GM03348 (cell line): ENCODE measurements around the gene ZNF584.

Experiments
- DNase-seq: peaks from one replicate; pipeline ENCODE4 v3.0.0; 2012; ENCODE audit warnings: low spot score

Gene ZNF584

DNA sequence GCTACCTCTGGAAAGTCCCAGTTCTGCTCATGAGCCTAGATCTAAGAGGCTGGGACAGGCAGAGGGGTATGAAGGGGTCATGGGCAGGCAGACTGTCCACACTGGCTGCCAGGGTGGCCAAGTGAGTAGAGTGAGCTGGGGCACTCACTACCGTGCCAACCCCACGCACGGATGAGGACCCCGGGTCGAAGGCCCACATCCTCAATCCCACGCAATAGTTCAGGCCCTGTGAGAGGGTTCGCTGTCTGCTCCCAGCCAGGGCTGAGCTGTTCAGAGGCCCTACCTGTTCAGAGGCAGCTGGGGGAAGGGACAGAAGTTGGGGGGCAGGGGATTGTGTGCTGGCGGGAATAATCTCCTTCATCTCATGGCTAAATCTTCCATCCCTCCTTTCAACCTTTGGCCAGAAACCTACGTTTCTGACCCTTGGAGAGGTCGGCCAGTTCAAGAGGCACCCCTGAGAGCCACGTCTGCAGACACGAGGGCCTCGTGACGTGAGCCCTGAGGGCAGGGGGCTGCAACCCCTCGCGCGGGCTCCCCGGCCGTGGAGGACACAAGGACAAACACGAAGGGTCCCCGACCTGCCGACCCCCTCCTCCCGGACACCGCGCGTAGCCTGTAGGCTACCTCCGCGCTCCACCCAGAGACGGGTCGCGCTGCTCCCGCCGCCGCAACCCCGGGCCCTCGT lies 22.4 kb upstream of the ZNF584 start:
- DNase-seq: no peak

DNA sequence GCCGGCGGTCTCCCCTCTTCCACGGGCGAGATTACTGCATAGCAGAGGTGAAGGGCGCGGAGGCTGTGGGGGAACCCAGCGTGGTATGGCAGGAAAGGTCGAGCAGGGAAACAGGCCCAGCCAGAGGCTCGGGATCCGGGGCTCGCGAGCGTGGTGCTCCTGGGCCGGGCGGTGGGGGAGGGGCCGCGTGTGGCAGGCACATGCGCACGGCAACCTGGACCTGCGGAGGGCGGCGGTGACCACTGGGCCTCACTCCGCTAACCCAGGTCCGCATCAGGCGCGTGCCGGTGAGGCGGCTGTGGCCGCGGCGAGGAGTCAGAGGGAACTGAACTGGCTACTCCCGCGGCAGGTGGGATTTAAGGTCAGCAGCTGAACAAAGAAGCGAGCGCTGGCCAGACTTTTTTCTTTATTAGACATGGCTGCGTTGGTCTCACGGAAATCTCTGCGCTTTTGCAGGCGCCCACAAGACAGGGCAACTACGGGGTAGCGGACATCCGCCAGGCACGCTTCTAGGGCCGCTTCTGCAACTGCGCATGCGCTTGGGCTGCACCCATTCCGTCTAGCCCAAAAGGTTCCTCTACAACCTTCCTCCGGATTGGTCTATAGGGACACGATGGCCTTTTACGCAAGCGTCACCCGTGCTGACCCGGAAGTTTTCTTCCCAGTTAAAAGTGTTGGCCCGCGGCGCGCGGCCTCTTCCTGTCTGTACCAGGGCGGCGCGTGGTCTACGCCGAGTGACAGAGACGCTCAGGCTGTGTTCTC lies 21.7 kb upstream of the ZNF584 start, which contains the start of gene RPS5:
RPS5 (plus strand) TSS at position 694 of the 762 bp plus-strand sequence. CDS start 869 bp downstream, outside the sequence.
- DNase-seq: peak; percentile 99

DNA sequence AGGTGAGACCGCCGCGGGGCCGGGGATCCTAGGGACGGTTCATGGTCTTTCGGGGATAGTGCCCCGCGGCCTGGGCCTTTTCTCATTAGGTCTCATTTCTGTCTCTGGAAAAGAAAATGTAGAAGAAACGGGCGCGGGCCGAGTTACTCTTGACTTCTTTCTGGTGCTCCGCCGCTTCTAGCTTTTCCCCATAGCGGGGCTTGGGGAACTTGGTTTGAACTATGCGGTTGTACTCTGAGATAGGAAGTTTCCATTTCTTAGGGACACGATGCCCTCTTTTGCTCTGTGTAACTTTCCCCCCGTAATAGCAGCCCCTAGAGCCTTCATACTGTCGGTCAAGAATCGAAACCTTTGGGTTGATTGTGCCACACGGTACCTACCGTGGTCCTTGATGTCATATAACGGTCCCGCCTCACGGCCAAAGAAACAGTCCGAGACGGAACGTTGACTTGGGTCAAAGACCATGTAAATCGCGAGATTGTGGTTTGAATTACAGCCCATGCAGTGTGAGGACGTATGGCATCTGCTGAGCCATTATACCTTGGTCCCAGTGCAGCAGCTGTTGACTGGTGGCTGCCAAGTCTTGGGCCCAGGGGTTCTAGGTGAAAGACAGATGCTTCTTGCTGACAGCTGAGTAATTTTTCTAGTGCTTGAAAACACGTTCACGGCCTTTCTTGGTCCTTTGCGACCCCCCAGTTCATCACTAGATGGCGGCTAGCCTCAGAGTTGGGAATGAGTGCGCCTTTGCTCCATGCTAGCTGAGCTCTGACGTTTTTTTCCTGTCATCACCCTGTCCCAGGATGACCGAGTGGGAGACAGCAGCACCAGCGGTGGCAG lies 20.9 kb upstream of the ZNF584 start:
- no peak for DNase-seq

DNA sequence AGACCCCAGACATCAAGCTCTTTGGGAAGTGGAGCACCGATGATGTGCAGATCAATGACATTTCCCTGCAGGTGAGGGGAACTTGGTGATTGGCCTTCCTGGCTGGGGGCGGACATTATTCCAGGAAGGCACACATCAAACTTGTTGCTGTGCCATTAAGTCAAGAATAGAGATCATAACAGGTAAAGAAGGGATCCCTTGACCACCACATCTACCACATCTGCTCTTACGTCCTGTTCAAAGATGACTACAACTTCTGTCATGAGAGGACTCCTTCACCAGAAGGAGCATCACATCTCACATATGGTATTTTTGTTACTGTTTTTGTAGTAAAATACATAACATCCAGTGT lies 20.3 kb upstream of the ZNF584 start:
- DNase-seq: no peak

DNA sequence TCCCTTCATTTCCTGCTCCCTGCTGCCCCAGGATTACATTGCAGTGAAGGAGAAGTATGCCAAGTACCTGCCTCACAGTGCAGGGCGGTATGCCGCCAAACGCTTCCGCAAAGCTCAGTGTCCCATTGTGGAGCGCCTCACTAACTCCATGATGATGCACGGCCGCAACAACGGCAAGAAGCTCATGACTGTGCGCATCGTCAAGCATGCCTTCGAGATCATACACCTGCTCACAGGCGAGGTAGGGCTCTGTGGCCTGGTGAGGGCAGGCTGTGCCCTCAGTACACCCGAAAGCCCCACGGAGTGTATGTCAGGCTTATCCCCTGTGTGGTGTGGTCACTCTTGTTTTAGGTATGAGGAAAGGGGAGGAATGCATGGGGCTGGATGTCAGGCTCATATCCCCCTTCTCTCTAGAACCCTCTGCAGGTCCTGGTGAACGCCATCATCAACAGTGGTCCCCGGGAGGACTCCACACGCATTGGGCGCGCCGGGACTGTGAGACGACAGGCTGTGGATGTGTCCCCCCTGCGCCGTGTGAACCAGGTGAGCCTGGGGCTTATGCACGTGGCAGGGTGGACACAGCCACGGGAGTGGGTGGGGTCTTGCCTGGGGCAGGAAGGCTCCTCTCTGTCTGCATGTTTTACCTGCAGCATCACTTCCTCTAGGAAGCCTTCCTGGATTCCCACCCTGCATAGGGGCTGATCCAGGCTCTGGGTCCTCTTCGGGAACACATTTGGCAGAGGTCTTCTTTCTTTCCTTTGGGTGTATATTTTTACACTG lies 15.3 kb upstream of the ZNF584 start:
- DNase-seq: no peak

DNA sequence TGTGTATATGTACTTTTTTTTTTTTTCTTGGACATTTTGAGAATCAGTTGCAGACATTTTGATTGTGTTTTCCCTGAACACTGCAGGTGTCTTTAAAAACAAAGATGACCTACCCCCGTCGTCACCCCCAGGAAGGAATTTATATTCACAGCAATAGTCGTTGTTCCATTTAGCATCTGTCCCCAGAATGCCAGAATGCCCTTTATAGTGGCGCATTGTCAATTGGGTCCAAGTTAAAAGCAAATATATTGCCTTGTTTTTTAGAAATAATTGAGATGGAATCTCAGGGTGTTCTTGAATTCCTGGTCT lies 14.8 kb upstream of the ZNF584 start:
- DNase-seq: no peak

DNA sequence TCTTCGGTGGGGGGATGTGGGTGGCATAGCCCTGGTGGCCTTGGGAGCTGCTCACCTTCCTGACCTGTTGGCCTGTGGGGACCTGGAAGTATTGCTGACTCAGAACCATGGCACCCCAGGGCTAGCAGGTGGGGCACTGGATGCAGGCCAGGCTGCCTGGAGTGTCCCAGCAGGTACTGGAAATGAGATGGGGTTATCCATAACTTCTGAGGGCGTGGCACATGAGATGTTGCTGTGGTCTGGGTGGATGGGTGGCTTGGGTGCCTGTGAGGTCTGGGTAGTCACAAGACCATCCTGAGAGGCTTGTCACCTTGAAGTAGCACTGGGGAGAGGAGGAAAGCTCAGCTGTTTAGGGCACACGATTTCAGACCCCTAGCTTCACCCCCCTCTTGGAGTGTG lies 13.6 kb upstream of the ZNF584 start:
- DNase-seq: no peak

DNA sequence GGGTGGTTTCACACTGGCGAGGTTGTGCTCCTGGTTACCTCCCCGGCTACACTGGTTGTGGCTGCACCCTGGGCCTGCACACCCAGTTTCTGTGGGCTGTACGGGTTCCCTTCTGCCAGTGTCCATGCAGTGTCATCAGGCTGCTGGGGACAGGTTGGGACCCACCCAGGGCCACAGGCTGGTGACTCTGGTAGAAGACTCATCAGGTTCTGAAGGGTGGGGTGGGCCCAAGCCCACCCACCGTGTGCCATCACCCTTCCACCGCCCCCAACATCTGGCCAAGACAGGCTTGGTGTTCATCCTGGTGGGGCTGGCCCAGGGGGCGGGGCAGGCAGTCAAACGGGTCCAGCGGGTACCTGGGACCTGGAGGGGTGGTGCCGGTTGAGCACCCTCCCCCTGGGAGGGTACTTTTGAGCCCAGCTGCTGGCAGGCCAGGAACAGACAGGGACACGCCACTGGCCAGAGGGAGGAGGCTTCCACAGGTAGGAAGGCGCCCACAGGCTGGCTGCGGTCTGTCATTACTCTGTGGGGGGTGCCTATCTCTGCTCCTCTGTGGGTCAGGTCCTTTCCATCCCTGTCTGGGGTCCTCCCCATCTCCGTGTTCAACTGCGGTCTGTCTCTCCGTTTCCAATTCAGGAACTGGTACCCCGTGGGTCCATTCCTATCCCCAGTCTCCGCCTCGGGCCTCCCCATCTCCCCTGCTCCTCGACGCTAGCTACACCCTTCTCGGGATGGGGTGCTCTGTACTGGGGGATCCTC lies 13.1 kb upstream of the ZNF584 start, which contains the start of gene RNF225:
RNF225 (plus strand) TSS at position 437 of the 759 bp plus-strand sequence. CDS start 434 bp downstream, outside the sequence.
- DNase-seq: no peak

DNA sequence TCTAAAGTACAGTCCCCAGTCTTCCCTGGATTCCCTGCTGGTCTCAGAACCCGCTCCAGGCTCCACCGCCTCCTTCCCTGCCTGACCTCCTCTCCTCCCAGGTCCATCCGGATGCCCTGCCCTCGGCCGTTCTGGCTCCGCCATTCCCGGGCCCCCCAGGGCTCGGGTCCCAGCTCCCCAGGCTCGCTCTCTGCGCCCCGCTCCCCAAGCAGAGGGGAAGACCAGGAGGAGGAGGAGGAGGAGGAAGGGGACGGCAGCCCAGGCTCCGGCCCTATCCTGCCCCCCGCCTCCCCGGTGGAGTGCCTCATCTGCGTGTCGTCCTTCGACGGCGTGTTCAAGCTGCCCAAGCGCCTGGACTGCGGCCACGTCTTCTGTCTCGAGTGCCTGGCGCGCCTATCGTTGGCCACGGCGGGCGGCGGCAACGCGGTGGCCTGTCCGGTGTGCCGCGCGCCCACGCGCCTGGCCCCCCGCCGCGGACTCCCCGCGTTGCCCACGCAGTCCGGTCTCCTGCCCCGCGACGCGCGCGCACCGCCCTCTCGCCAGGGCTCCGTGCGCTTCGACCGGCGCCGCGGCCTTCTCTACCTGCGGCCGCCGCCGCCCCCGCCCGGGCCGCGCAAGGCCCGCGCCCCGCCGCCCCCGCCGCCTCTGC lies 12.3 kb upstream of the ZNF584 start:
- DNase-seq: peak; percentile 20

DNA sequence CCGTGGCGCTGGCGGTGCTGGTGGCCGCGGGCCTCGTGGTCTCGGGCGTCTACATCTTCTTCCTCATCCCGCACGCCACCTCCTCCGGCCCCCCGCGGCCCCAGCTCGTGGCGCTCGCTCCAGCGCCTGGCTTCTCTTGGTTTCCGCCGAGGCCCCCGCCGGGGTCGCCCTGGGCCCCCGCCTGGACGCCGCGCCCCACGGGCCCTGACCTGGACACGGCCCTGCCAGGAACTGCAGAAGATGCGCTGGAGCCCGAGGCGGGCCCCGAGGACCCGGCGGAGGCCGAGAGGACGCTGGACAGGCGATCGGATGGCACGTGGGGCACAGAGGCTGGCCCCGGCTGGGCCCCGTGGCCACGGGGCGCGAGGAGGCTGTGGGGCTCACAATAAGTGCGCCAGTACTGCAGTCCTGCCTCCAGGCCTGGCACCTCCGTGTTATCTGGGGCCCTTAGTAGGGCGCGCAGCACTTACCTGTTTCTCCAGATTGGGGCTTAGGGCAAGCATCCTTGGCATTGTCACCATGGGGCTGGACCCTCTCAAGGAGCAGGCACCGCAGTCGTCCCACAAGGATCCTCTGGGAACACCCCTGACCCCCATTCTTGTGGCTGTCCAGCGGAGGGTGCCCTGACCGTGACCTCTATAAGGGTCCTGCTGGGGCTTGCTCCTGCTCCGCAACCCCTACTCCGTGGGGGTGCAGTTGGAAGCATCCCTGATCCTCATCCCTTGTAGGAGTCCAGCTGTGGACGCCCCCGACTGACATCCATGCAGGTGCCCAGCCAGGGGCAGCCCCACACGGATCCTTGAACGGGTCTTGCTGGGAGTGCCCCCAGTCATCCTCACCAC lies 11.5 kb upstream of the ZNF584 start:
- no peak for DNase-seq

DNA sequence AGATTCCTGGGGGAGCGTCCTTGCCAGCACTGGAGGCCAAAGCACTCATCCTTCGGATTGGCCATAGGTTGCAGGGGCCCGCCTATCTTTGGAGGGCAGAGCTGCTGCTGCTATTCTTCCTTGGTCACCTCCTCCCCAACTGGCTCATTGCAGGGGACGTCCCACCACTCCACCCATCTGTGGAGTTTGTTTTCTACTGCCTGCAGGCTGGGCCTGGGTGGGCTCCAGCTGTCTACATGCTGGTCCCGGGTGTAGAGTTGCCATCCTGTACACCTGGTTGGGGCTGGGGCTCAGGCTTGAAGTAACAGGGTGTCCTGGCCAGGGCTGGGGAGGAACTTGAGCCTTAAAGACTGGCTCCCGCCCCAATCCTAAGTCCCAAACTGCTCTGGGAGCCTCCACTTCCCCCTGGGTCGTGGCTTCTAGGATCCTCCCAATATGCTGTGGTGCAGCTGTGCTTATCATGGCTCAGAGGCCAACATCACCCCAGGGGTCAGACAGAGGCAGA lies 10.9 kb upstream of the ZNF584 start:
- no peak for DNase-seq

DNA sequence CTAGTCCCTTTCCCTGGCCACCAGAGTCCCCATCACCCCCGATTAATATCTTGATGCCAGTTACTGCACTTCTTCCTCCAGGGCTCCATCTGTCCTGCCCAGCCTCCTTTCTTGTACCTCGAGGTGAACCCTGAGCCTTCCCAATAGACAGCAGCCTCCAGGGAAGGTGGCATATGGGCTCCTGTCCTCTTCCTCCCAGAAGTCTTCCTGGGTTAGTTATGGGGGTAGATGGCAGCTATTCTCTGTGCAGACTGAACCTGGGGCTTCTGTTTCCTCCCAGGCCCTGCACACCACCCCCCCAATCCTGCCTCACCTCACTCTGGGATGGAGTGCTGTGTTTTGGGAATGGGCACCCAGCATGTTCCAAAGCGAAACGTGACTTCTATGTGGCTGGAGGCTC lies 10.4 kb upstream of the ZNF584 start:
- no peak for DNase-seq

DNA sequence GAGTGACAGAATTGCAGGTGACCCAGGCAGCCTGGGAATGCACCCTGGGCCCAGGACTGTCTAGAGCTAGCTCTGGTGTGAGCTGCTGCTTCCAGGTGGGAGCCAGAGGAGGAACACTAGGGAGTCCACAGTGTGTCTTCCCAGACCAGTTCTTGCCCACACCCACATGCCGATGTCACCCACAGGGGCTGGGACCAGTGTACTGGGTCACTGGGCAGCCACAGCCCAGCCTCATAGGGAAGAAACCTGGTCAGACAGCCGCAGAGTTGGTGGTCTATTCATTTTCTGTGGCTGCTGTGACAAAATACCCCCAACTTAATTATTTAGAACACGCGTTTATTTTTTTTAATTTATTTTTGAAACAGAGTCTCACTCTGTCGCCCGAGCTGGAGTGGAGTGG lies 9.9 kb upstream of the ZNF584 start:
- DNase-seq: no peak

DNA sequence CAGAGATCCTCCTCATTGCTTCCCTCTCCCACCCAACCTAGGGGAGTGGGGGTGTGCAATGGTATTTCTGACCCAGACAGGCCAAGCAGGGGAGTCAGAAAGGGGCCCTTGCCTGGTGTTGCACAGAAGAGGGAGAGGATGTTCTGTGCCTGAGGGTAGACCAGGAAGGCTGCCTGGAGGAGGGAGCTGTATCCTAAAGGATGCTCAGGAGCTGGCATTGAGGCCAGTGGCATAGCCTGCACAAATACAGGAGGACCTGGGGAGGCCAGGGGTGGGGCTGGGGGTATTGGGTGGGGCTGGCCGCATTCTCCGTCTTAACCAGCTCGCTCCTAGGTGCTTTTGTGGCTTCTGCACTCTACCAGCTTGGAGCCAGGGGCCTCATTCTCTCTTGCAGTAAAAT lies 8.5 kb upstream of the ZNF584 start:
- DNase-seq: no peak

DNA sequence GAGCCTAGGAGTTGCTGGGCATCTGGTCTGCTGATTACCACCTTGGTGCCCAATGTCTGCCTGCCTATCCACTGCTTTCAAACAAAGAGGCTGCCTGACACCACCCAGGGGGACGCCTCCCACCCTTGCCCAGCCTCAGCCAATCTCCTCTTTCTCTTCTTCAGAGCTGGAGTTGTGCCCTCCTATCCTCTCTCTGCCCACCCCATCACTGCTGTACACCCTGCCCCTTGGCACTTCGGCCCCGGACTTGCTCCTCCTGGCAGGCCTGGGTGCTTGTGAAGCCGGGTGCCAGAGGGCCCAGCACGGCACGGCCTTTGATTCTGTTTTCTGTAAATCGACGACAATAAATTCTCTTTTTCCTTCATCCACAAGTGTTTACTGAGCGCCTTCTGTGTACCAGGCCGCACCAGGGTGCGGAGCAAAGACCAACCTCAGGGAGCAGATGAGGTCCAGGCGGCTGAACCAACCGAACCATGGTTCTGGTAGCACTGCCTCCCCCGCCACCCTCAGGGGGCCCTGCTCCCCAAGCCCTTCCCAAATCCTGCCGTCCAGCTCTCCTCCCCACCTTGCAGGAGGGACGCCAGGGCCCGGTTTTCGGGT lies 8.0 kb upstream of the ZNF584 start:
- DNase-seq: peak; percentile 37

DNA sequence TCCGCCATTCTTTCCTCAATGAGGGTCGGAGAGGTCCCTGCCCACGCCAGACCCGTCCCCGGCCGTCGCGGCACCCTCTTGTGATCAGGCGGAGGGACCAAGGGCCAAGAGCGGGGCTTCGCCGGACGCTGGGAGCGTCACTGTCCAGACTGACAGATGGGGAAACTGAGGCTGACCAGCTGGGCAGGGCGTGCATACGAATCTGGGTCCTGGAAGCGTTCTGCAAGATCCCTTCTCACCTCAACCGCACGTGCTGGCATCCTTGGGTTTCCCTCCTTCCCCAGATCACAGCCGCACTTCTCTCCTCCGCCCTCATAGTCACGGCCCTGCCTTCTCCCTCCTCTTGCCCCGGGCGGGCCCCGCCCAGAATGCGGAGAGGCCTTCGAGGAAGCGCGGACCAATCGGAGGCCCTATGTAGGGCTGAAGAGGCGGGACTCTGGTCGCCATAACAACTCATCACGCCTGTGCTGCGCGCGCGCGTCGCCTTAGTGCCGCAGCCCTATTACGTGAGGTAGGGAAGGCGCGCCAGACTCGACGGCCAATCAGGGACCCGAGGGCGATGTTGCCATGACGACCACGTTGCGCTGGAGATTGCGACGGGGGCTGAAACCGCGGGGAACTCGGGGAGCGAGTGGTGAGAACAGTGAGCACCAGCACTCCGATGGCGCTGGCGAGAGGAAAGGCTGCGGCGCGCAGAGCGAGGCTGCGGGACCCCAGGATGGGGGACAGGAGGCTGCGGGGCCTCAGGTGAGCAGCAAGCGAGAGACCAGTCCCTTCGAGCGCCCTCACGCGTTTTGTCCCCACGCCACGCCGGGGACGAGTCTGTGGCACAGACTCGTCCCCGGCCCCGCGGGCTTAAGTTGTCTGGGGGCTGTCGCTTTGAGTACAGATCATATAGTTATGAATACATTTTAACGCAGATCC lies 7.3 kb upstream of the ZNF584 start:
- peak; percentile 99 for DNase-seq

DNA sequence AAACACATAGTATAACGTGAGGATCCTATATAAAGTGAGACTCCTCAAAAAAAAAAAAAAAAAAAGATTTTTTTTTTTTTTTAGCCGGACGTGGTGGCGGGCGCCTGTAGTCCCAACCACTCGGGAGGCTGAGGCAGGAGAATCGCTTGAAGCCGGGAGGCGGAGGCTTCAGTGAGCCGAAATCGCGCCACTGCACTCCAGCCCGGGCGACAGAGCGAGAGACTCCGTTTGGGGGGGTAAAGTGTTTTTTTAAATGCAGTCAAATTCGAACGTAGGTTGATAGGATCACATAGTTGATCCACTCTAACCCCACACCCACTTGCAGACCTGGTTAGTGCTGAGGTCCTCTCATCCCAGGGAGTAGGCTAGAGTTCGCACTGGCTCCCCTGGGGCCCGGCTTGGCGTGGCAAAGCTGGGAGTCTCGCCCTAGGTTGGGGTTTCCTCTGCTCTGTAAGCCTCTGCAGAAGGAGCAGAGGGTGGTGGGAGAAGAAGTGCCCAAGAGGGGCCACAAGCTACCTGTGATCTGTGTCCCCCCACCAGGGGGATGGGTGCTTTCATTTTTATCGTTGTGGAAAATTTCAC lies 6.5 kb upstream of the ZNF584 start:
- no peak for DNase-seq
